ENCODE results near the gene PCDHGC4. TPM values are rescaled to one million over a fixed set of nuclear protein-coding genes. Genes with fewer than 3 reads are reported as not detected.

Gene PCDHGC4
- total and polyA plus RNA-seq, 2 of the 13 experiments (the other 11 are each of a cell fraction or from before 2014, with no cell fraction given): 0.07 TPM; not detected in 1

- no peak for TF ChIP-seq ETS1 (CRISPR knock-in tag; IDR thresholded peaks at IDR 0.05)
- TF ChIP-seq ZNF260 (CRISPR knock-in tag; IDR thresholded peaks at IDR 0.05; ENCODE audit: borderline replicate concordance, low read depth): no peak
- TF ChIP-seq SP140L (CRISPR knock-in tag; IDR thresholded peaks at IDR 0.05; ENCODE audit: borderline replicate concordance): no peak
- TF ChIP-seq HOXA7 (CRISPR knock-in tag; IDR thresholded peaks at IDR 0.05): no peak
- no peak for TF ChIP-seq TCF12 (IDR thresholded peaks at IDR 0.05)
- TF ChIP-seq TCF12 (CRISPR knock-in tag; IDR thresholded peaks at IDR 0.05): no peak
- no peak for TF ChIP-seq ZFAT (CRISPR knock-in tag; conservative IDR thresholded peaks at IDR 0.05)
- no peak for TF ChIP-seq ZNF230 (CRISPR knock-in tag; IDR thresholded peaks at IDR 0.05)
- TF ChIP-seq RFX3 (CRISPR knock-in tag; IDR thresholded peaks at IDR 0.05): peak; percentile 65; the same call in 1 of the 2 replicates
- TF ChIP-seq ZNF605 (CRISPR knock-in tag; IDR thresholded peaks at IDR 0.05): no peak
- 0 out of 2 replicates have a peak, but pooled peaks have one; percentile 4 for TF ChIP-seq KAT2B (IDR thresholded peaks at IDR 0.05; ENCODE audit: borderline replicate concordance, low read depth, low read length)
- TF ChIP-seq MIER2 (CRISPR knock-in tag; IDR thresholded peaks at IDR 0.05): peak; percentile 61; the same call in 1 of the 2 replicates
- no peak for TF ChIP-seq NRL (CRISPR knock-in tag; IDR thresholded peaks at IDR 0.05; ENCODE audit: borderline replicate concordance)
- no peak for TF ChIP-seq RARG (CRISPR knock-in tag; IDR thresholded peaks at IDR 0.05; ENCODE audit: low read depth)
- no peak for TF ChIP-seq ZNF558 (CRISPR knock-in tag; IDR thresholded peaks at IDR 0.05; ENCODE audit: borderline replicate concordance)
- TF ChIP-seq, protein P1, sequence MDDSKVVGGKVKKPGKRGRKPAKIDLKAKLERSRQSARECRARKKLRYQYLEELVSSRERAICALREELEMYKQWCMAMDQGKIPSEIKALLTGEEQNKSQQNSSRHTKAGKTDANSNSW (CRISPR knock-in tag; IDR thresholded peaks at IDR 0.05; ENCODE audit: borderline replicate concordance): no peak
- TF ChIP-seq, protein P2, sequence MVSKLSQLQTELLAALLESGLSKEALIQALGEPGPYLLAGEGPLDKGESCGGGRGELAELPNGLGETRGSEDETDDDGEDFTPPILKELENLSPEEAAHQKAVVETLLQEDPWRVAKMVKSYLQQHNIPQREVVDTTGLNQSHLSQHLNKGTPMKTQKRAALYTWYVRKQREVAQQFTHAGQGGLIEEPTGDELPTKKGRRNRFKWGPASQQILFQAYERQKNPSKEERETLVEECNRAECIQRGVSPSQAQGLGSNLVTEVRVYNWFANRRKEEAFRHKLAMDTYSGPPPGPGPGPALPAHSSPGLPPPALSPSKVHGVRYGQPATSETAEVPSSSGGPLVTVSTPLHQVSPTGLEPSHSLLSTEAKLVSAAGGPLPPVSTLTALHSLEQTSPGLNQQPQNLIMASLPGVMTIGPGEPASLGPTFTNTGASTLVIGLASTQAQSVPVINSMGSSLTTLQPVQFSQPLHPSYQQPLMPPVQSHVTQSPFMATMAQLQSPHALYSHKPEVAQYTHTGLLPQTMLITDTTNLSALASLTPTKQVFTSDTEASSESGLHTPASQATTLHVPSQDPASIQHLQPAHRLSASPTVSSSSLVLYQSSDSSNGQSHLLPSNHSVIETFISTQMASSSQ (IDR thresholded peaks at IDR 0.05; ENCODE audit: low read depth): no peak
- TF ChIP-seq, protein P2 (CRISPR knock-in tag; IDR thresholded peaks at IDR 0.05; ENCODE audit: borderline replicate concordance): no peak
- peak; percentile 35; the same call in 1 of the 2 replicates for TF ChIP-seq PITX1 (CRISPR knock-in tag; IDR thresholded peaks at IDR 0.05)
- peak; percentile 62 for TF ChIP-seq CEBPG (CRISPR knock-in tag; IDR thresholded peaks at IDR 0.05)
- no peak for TF ChIP-seq JUNB (CRISPR knock-in tag; IDR thresholded peaks at IDR 0.05; ENCODE audit: borderline replicate concordance)
- peak; percentile 79 for TF ChIP-seq RBM22 (optimal IDR thresholded peaks at IDR 0.05; ENCODE audit: low read length)
- no peak for TF ChIP-seq PAX8 (CRISPR knock-in tag; IDR thresholded peaks at IDR 0.05; ENCODE audit: borderline replicate concordance)
- no peak for TF ChIP-seq SMAD1 (CRISPR knock-in tag; IDR thresholded peaks at IDR 0.05; ENCODE audit: borderline replicate concordance, low read depth)
- no peak for TF ChIP-seq ZFP36L1 (CRISPR knock-in tag; IDR thresholded peaks at IDR 0.05)
- TF ChIP-seq MAFF (IDR thresholded peaks at IDR 0.05; ENCODE audit: low read depth, low read length): no peak
Measured at GRCh38 chr5:141524604-141525597, 40.1 kb downstream of the PCDHGC4 start (continued).

All from HepG2 (cell line).